ENCODE data around the gene SFTA2. TPM values are rescaled to one million over a fixed set of nuclear protein-coding genes. Genes with fewer than 3 reads are reported as not detected.

SFTA2 gene
- total RNA-seq, 1 donor from 2014 or later = 2.8 TPM

DNA sequence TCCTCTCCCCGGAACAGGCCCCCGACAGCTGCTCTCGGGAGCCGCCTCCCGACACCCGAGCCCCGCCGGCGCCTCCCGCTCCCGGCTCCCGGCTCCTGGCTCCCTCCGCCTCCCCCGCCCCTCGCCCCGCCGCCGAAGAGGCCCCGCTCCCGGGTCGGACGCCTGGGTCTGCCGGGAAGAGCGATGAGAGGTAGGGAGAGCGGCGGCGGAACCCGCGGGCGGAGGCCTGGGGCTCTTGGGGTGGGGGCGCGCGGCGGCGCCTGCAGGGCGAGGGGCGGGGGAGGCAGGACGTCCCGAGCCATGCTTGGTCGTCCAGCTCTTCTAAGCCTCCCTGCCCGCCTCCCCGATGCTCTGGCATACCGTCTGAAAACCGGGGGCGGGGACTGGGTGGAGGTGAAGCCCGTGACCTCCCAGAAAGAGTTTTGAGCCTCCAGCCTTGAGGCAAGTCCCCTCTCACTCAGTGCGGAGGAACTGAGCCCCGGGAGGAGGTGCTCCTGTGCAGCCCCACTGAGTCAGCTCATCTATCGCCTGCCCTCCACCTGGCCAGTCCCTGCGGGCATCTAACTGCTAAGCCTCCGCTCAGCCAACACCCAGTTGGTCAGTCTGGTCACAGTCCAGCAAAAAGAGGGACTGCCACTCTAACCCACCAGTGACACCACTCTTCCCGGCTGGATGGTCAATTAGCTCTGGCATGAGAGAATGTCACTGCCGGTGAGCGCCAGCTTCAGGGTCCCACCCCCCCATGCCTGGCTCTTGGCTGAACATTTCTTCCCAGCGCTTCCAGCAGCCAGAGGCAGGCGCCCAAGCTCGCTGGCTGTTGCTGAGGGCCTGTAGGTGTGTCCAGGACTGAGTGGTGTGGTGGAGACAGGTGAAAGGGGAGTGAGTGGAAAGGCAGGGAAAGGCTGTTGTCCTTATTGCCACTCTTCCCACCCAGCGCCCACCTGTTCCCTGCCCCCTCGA is 47.2 kb downstream of the SFTA2 start:
- Mint-ChIP-seq H3K36me3 (ENCODE audit: low read depth, unreplicated experiment) (no peaks in the 10 kb centered on the region), H3K9me3 (ENCODE audit: unreplicated experiment) (no peaks in the 10 kb centered on the region), H3K4me1 (ENCODE audit: unreplicated experiment) (peaks cover 29% of the 10 kb centered on the region), H3K27ac (ENCODE audit: unreplicated experiment) (no peak overlapping the region), H3K4me3 (ENCODE audit: unreplicated experiment) (peak overlapping the region; percentile 88), H3K27me3 (ENCODE audit: unreplicated experiment) (peaks cover 6% of the 10 kb centered on the region)
- TF ChIP-seq, protein P1, sequence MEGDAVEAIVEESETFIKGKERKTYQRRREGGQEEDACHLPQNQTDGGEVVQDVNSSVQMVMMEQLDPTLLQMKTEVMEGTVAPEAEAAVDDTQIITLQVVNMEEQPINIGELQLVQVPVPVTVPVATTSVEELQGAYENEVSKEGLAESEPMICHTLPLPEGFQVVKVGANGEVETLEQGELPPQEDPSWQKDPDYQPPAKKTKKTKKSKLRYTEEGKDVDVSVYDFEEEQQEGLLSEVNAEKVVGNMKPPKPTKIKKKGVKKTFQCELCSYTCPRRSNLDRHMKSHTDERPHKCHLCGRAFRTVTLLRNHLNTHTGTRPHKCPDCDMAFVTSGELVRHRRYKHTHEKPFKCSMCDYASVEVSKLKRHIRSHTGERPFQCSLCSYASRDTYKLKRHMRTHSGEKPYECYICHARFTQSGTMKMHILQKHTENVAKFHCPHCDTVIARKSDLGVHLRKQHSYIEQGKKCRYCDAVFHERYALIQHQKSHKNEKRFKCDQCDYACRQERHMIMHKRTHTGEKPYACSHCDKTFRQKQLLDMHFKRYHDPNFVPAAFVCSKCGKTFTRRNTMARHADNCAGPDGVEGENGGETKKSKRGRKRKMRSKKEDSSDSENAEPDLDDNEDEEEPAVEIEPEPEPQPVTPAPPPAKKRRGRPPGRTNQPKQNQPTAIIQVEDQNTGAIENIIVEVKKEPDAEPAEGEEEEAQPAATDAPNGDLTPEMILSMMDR (IDR thresholded peaks at IDR 0.05; ENCODE audit: unreplicated experiment) = no peak
- DNase-seq (ENCODE audit: low spot score) = no peak

DNA sequence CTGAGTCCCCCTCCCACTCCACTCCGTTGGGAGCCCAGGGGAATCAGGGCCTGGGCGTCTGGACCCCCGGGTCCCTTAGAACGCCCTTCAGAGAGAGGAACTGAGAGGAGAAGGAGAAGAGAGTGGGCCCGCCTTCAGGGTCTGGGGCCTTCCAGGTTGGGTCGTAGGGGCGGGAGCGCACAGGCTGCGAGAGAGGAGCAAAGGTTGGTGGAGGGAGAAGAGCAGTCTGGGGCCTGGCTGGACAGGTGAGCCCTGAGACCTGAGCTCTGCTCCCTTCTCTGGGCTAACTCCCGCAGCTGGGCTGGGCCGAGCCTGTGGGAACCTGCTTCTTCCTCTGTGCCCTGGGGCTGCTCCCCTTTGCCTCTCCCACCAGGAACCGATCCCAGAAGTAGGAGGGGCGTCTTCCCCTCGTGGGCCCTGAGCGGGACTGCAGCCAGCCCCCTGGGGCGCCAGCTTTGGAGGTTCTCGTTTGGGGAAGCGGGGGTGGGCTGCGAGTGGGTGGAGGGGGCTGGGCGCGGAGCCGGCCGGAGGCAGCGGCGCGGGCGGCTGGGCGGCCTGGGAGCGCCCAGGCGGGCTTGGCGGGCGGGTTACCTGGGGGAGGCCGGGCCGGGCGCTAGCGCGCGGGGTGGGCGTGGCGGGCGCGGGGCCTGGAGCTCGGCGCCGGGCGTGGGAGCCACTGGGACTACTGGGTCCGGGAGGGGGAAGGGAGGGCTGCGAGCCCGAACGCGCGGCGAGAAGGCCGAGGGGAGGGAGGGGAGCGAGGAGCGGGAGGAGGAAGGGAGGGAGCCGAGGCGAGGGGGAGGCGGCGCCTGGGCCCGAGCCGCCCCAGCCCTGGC is 48.1 kb downstream of the SFTA2 start, which contains the start of gene DDR1:
TSS of gene DDR1 (plus strand) at position 835 of the 836 bp plus-strand sequence. CDS start 4,211 bp downstream, outside the sequence.
- TF ChIP-seq, protein P1 (IDR thresholded peaks at IDR 0.05; ENCODE audit: unreplicated experiment) = no peak
- no peak for DNase-seq (ENCODE audit: low spot score)
- Mint-ChIP-seq H3K4me3 (ENCODE audit: unreplicated experiment) (peak within 1 kb of the TSS; percentile 88), H3K27ac (ENCODE audit: unreplicated experiment) (peak within 1 kb of the TSS; percentile 65), H3K36me3 (ENCODE audit: low read depth, unreplicated experiment) (no peaks in the 10 kb centered on the region), H3K9me3 (ENCODE audit: unreplicated experiment) (no peaks in the 10 kb centered on the region), H3K27me3 (ENCODE audit: unreplicated experiment) (peaks cover 6% of the 10 kb centered on the region), H3K4me1 (ENCODE audit: unreplicated experiment) (peaks cover 29% of the 10 kb centered on the region)

DNA sequence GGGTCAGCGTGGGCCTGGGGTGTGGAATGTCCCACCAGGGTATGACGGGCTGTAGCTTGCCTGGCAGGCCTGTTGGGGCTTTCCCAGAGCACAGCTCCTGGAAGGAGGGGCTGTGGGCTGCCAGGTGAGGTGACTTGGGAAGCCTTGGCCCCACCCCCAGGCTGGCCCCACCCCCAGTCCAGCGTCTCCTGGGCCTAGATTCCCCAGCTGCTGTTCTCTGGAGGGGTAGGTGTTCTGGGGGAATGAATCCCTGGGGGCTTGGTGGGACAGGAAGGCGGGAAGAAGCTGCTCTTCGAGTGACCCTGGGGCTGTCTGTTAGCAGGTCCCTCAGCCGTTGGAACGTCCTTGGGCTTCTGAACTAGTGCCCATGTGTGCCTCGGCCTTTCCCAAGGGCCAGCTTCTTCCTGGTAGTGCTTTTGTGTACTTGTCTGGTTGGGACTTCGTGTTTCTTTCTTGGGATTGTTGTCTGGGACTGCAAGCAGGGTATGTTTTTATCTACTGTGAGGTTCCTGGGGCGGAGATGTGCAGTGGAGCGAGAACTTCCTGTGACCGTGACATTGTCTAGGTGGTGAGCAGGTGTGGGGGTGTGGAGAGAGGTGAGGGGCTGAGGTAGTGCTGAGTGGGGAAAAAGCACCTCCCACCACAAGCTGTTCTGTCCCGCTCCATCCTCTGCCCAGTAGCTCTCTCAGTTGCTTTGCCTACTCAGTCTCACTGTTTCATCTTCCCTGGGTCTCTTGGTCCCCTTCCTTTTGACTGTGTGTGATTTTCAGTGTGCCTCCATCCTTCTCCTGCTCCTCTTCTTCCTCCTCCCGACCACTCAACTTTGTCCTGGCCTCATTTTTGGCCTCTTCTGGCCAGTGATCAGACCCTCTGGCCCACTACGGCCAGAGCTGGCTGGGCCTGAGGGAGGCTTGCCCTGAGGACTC is 48.9 kb downstream of the SFTA2 start:
- DNase-seq (ENCODE audit: low spot score) = no peak
- no peak overlapping the region for H3K27ac Mint-ChIP-seq (ENCODE audit: unreplicated experiment)
- H3K4me3 Mint-ChIP-seq (ENCODE audit: unreplicated experiment) = peak overlapping the region; percentile 61
- peaks cover 29% of the 10 kb centered on the region for H3K4me1 Mint-ChIP-seq (ENCODE audit: unreplicated experiment)
- no peaks in the 10 kb centered on the region for H3K9me3 Mint-ChIP-seq (ENCODE audit: unreplicated experiment)
- H3K27me3 Mint-ChIP-seq (ENCODE audit: unreplicated experiment) = peaks cover 6% of the 10 kb centered on the region
- no peaks in the 10 kb centered on the region for H3K36me3 Mint-ChIP-seq (ENCODE audit: low read depth, unreplicated experiment)
- TF ChIP-seq, protein P1 (IDR thresholded peaks at IDR 0.05; ENCODE audit: unreplicated experiment) = no peak

DNA sequence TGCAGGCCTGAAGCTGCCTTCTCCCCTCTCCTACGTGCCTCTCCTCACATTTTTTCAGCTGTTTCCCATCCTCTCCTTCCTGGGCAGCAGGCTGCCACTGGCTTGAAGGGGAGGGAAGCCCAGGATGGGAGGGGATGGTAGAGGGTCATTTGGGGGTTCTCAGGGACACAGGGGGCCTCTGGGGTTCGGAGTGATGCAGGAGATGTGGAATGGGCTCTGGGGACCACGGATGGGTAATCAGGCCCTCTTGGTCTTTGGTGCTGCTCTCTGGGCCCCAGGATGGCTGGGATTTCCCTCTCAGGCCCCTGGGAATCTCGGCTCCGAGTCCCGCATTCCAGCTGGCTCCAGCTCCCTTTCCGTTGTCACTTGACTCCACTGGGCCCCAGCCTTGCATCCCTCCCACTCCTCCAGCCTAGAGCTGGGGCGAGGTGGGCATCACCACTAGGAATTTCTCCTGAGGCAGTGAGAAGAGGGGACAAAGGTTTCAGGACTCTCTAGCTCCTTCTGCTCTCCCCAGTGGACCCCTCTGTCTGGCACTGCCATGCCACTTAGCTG is 49.7 kb downstream of the SFTA2 start:
- no peaks in the 10 kb centered on the region for H3K9me3 Mint-ChIP-seq (ENCODE audit: unreplicated experiment)
- H3K27ac Mint-ChIP-seq (ENCODE audit: unreplicated experiment) = no peak overlapping the region
- peaks cover 29% of the 10 kb centered on the region for H3K4me1 Mint-ChIP-seq (ENCODE audit: unreplicated experiment)
- TF ChIP-seq, protein P1 (IDR thresholded peaks at IDR 0.05; ENCODE audit: unreplicated experiment) = no peak
- DNase-seq (ENCODE audit: low spot score) = no peak
- no peak overlapping the region for H3K4me3 Mint-ChIP-seq (ENCODE audit: unreplicated experiment)
- H3K36me3 Mint-ChIP-seq (ENCODE audit: low read depth, unreplicated experiment) = no peaks in the 10 kb centered on the region
- H3K27me3 Mint-ChIP-seq (ENCODE audit: unreplicated experiment) = peaks cover 6% of the 10 kb centered on the region
